Peyer's patch (tissue), 4 donors: ENCODE results near the gene LCE7A.

Source experiments
- CTCF ChIP-seq, 6 experiments: fragments of 450-650 bp in 4 of 6; fragments of 200-600 bp in 2 of 6; sonication (generic) in 1 of 6; IDR thresholded peaks; one replicate each; pipeline ENCODE4 v1.5.1; 2017 to 2019; ENCODE audit warnings: antibody characterized with exemption in 6 of 6, mild to moderate bottlenecking in 3 of 6, moderate library complexity in 1 of 6
- POLR2A ChIP-seq, 2 donors: fragments of 450-650 bp; IDR thresholded peaks; one replicate each; pipeline ENCODE4 v1.5.1; 2017; ENCODE audit warnings: antibody characterized with exemption in 2 of 2, mild to moderate bottlenecking in 2 of 2, moderate library complexity in 2 of 2

GRCh38 chr1:152904688-152905440 is 45.1 kb downstream of the LCE7A start:
- TF ChIP-seq CTCF (IDR thresholded peaks at IDR 0.05), result no peak
- TF ChIP-seq POLR2A (IDR thresholded peaks at IDR 0.05), result no peak
